Endometrium (tissue), 2 donors: Measurements from ENCODE around the gene LMAN1L.

ENCODE experiments used
- FAIRE-seq: peaks from 2 replicates; lab custom pipeline; 2012; peaks lifted over from hg19 to GRCh38; lab: Jason Lieb, UNC
- donor health status: control.
- donor health status: control.

Gene LMAN1L

GRCh38 chr15:74838746-74839525 lies 26.3 kb downstream of the LMAN1L start:
- FAIRE-seq = no peak

DNA sequence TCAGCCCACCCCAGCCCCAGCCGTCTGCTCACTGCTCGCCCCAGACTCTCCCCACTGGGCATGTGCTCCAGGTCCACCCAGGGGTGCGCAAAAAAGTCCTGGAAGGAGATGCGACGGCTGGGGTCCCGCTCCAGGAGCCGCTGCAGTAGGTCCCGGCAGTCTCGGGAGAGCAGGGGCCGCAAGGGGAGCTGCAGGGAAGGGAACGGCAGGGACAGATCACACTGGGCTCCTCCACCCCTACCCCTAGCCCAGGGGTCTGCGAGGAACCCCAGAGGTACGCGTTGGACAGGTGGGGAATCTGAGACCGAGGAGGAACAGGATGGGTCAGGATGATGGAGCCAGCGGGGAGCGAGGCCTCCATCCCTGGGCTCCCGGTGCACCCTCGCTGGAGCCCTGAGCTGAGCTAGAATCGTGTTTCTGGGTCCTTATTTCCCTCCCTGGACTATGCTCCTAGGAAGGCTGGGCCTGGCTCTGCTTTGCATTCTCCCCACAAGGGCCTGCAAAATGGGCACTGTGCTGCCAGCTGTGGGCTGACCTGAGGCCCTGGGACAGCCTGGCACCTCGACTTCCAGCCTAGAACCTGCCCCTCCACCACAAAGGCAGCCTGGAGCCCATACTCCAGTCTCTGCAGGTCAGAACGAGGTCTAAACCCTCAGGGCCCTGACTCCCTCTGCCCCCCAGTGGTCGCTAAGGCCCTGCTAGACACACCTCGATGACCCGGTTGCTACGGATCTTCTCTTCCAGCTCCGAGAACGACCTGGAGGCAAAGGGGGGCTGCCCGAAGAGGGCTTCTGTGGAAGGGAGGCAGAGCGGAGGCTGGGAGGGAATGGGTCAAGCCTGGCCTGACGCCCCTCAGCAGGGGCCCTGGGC lies 27.1 kb downstream of the LMAN1L start:
- no peak for FAIRE-seq

- no peak for FAIRE-seq
Observed at GRCh38 chr15:74840851-74841775, 28.5 kb downstream of the LMAN1L start.

- FAIRE-seq = no peak
Observed at GRCh38 chr15:74841891-74842373, 29.3 kb downstream of the LMAN1L start.

DNA sequence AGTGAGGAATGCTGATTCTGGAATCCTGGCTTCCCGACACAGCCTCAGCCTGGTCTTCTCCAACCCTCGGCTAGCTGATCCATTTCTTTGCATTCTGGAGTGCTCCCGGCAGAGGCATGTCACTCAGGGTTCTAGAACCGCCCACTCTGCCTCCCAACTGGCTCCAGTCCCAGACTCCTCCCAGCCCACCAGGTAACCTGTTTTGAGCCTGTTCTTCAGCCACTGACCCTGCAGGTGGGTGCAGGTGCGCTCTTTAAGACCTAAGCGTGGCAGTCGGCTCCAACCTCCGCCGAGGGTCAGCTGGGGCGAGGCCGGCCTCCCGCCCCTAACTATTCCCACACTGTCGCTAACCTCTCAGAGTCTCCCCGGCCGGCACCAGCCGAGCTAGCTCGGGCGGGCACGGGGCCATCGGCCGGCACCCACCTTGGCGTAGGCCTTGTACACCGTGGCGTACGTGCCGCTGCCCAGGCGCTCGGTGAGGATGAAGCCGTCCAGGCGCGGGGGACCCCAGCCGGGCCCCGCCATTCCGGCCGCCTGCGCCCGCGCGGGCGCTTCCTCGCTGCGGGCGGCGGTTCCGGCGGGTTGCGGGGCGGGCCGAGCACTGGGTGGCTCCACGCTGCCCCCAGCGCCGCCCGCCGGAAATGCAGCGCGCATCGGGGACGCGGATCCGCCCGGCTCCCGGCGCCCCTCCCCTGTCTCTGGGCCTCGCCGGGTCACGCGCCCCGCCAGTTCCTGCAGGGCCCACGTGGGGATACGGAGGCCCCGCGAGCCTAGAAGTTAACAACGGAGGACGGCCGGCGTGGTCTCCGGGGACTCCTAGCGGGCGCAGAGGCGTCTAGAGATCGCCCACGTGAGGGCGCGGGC lies 30.2 kb downstream of the LMAN1L start, which contains the start of gene ULK3:
TSS of gene ULK3 (minus strand) at position 576 of the 864 bp plus-strand sequence. CDS start at position 525, 51 bp downstream.
- no peak for FAIRE-seq

- FAIRE-seq = no peak
Observed at GRCh38 chr15:74843445-74843828, 30.8 kb downstream of the LMAN1L start.

- FAIRE-seq = no peak
Observed at GRCh38 chr15:74843891-74844299, 31.3 kb downstream of the LMAN1L start.

DNA sequence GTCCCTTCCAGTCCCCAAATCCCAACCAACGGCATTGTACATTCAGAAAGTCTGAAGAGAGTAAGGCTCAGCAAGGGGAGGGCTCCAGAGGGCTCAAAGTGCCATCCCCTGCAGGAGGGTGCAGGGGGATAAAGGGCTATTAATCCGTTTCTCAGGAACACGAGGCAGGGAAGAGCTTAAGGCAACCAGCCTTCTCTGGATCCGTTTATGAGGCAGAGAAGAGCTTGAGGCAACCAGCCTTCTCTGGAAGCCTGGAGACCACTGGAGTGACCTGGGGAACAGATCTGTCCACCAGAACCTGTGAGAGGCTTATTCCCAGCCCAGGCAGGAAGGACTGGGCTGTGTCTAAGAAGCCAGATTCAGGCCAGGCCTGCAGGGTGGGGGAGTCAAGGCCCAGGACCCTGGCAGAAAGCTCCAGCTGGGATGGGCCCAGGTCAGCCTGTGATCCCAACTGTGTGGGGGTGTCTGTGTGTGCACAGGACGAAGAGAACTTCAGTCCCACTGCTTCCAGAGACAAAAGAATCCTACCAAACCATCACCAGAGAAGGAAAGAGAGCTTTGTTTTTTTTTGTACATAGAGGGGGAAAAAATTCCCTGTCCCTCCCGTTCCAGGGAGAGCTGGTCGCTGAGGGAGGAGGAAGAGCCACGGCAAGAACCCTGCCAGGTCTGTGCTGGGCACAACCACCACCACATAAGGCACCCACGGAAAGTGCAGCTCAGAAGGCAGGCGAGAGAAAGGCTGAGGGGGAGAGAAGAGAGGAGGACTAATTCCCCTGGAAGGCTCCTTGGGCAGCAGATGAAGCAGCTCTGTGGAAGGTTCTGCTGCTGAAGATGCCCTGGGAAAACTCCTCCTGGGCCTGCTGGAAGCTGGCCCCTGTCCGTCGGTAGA lies 31.9 kb downstream of the LMAN1L start:
- FAIRE-seq = no peak

- no peak for FAIRE-seq
Observed at GRCh38 chr15:74845208-74845568, 32.6 kb downstream of the LMAN1L start.

- FAIRE-seq = no peak
Observed at GRCh38 chr15:74845581-74845980, 32.9 kb downstream of the LMAN1L start.

DNA sequence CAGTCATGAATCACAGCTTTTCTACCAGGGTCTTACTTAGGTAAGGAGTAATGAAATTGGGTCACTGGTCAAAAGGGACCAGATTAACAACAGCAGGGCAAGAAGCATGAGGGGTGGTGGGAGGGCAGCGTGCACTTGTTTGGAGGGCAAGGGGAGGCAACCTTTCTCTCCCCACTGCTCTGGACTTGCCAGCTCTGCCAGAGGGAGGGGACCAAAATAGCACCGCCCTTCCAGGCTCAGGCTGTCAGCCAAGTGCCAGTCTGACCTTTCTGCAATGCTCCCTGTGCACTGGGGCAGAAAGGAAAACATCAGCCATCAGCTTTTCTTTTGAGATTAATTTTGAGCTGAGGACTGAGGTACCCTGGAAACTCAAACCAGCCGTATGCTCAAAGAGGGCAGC lies 34.8 kb downstream of the LMAN1L start:
- no peak for FAIRE-seq

DNA sequence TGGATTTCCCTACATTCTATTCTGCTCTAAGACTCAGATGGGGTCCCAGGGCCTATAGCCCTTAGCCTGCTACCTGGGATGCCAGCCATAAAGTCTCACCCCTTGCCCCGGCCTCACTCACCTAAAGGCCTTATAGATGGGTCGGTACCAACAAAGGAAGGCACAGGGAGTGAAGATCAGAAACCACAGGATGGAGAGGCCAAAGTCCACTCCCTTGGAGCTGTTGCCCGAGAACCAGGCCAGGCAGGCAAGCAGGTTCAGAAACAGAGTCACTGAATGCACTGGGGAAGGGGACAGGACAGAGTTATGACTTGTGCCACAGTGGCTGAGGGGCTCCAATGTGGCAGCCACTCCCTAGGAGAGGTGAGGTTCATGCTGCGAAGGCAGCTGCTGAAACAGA lies 37.8 kb downstream of the LMAN1L start:
- FAIRE-seq = no peak

DNA sequence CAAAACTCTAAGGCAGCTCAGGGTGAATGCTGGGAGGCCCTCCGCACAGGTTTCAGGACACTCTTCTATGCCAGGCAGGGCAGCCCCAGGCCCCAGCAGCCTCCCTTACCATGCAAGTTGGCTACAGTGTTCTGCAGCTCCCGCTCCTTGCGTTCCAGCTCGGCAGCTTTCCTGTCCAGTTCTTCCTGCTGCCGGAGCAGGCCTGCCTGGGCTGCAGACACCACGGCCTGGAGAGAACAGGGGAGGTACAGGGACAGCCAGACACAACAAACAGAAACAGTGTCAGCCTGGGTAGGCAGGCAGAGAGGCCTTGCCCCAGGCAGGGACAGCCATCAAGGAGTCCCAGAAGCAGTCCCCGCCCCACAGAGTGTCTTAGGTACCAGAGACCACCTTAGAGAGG lies 39.3 kb downstream of the LMAN1L start:
- FAIRE-seq = no peak

GRCh38 chr15:74854453-74855022 lies 41.9 kb downstream of the LMAN1L start:
- no peak for FAIRE-seq

DNA sequence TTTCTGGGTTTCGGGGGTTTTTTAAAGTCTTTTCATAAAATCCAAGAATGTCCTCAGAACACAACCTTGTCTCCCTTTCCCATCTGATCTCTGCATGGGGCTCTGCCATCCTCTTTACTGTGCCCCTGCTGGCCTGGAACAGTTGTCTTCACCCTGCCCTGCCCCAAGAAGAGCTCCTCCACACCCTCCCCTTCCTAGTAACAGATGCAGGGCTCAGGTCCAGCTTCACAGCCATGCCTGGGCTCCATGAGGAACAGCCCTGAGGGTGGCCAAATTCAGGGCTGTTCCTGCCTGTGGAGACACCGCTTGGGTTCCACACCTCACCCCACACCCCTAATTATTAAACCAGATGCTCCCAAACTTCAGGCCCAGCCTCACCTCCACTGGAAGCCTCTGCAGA lies 43.2 kb downstream of the LMAN1L start:
- FAIRE-seq = no peak

DNA sequence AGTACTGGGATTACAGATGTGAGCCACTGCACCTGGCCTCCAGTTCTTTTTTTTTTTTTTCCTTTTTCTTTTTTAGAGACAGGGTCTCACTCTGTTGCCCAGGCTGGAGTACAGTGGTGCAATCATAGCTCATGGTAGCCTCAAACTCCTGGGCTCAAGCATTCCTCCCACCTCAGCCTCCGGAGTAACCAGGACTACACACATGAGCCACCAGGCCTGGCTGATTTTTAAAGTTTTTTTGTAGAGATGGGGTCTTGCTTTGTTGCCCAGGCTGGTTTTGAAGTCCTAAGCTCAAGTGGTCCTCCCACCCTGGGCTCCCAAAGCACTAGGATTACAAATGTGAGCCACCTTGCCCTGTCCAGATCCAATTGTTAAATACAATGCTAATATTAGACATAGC lies 43.9 kb downstream of the LMAN1L start:
- FAIRE-seq = no peak

GRCh38 chr15:74857082-74857655 lies 44.5 kb downstream of the LMAN1L start:
- no peak for FAIRE-seq

GRCh38 chr15:74857671-74858368 lies 45.2 kb downstream of the LMAN1L start:
- no peak for FAIRE-seq

DNA sequence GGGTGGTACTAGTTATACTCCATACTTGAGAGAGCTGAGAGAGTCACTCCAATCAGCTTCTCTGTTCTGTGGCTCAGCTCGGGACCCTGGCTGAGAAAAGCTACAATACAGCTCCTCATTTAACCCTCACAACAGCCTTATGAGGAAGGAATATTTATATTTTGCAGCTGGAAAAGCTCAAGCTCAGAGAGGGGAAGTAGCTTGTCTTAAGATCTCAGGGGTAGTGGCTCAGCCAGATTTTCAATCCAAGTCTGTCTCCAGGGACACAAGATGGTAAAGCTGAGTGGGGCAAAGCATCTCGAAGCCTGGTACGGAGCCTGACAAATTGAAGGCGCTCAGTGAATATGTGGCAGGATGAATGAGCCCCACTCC lies 45.7 kb downstream of the LMAN1L start:
- FAIRE-seq = no peak
